ENCODE measurements around the gene NUP210.

The NUP210 gene

GRCh38 chr3:13348661-13349396 is 71.3 kb downstream of the NUP210 start:
- DNase-seq (ENCODE audit: low read depth, low spot score): peak; percentile 49

GRCh38 chr3:13348100-13348499 is 72.0 kb downstream of the NUP210 start:
- DNase-seq (ENCODE audit: low read depth, low spot score): no peak

GRCh38 chr3:13347390-13347950 is 72.7 kb downstream of the NUP210 start:
- peak; percentile 50 for DNase-seq (ENCODE audit: low read depth, low spot score)

- peak; percentile 69 for DNase-seq (ENCODE audit: low read depth, low spot score)
These were observed 73.4 kb downstream of the NUP210 start for GRCh38 chr3:13346481-13347389.

- DNase-seq (ENCODE audit: low read depth, low spot score): no peak
These were observed 74.3 kb downstream of the NUP210 start for GRCh38 chr3:13345772-13346171.

- DNase-seq (ENCODE audit: low read depth, low spot score): no peak
These were observed 74.8 kb downstream of the NUP210 start for GRCh38 chr3:13345284-13345683.

- DNase-seq (ENCODE audit: low read depth, low spot score): no peak
These were observed 75.5 kb downstream of the NUP210 start for GRCh38 chr3:13344663-13345062.

- DNase-seq (ENCODE audit: low read depth, low spot score): no peak
These were observed 76.5 kb downstream of the NUP210 start for GRCh38 chr3:13343601-13344000.

GRCh38 chr3:13341229-13341905 is 78.8 kb downstream of the NUP210 start:
- DNase-seq (ENCODE audit: low read depth, low spot score): no peak

GRCh38 chr3:13339833-13340232 is 80.3 kb downstream of the NUP210 start:
- no peak for DNase-seq (ENCODE audit: low read depth, low spot score)

GRCh38 chr3:13338996-13339395 is 81.1 kb downstream of the NUP210 start:
- DNase-seq (ENCODE audit: low read depth, low spot score): peak; percentile 18

GRCh38 chr3:13338231-13338630 is 81.9 kb downstream of the NUP210 start:
- no peak for DNase-seq (ENCODE audit: low read depth, low spot score)

- DNase-seq (ENCODE audit: low read depth, low spot score): no peak
These were observed 83.5 kb downstream of the NUP210 start for GRCh38 chr3:13336592-13336991.

- no peak for DNase-seq (ENCODE audit: low read depth, low spot score)
These were observed 84.6 kb downstream of the NUP210 start for GRCh38 chr3:13335503-13335902.

GRCh38 chr3:13335059-13335458 is 85.1 kb downstream of the NUP210 start:
- no peak for DNase-seq (ENCODE audit: low read depth, low spot score)

- DNase-seq (ENCODE audit: low read depth, low spot score): no peak
These were observed 86.8 kb downstream of the NUP210 start for GRCh38 chr3:13333236-13333897.

GRCh38 chr3:13332740-13333139 is 87.4 kb downstream of the NUP210 start:
- DNase-seq (ENCODE audit: low read depth, low spot score): no peak

GRCh38 chr3:13332158-13332557 is 88.0 kb downstream of the NUP210 start:
- DNase-seq (ENCODE audit: low read depth, low spot score): no peak

- DNase-seq (ENCODE audit: low read depth, low spot score): no peak
These were observed 90.4 kb downstream of the NUP210 start for GRCh38 chr3:13329746-13330145.

GRCh38 chr3:13325892-13326443 is 94.2 kb downstream of the NUP210 start:
- DNase-seq (ENCODE audit: low read depth, low spot score): no peak
